Measurements from ENCODE around the gene FAM170A. TPM values are rescaled to one million over a fixed set of nuclear protein-coding genes. Genes with fewer than 3 reads are reported as not detected.

Gene FAM170A
- total RNA-seq, 1 experiment from 2014 or later: not detected

Other genes with a start within 250 kb of the FAM170A start
- 186 and 193 TPM in 2 replicates for gene HSD17B4, start 177.1 kb upstream of the FAM170A start, total RNA-seq (2014; rRNA removed; shearing (Covaris generic))

All from Daoy (cell line).